ENCODE results near the gene INAVA.

DNA sequence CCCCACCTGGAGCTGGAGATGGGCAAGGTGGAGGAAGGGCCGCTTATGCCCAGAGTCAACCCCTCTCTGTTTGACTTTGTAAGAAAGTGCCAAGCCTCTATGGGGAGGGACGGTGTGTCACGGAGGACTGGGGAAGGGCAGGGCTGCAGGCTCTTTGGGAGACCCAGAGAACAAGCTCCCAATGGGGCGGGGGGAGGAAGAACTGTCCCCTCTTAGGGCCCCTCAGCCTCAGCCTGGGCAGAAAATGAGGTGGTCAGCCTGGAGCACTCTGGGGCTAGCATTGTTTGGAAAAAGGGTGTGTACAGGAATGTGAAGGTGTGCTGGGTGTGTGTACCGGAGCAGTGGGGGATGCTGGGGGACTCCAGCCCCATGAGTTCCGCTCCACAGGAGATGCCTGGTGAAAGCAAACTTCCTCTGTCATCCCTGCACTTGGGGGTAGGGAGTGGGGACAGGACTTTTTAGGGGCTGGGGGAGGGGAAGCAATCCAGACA lies 1.2 kb upstream of the INAVA start:
- TF ChIP-seq, protein P1, sequence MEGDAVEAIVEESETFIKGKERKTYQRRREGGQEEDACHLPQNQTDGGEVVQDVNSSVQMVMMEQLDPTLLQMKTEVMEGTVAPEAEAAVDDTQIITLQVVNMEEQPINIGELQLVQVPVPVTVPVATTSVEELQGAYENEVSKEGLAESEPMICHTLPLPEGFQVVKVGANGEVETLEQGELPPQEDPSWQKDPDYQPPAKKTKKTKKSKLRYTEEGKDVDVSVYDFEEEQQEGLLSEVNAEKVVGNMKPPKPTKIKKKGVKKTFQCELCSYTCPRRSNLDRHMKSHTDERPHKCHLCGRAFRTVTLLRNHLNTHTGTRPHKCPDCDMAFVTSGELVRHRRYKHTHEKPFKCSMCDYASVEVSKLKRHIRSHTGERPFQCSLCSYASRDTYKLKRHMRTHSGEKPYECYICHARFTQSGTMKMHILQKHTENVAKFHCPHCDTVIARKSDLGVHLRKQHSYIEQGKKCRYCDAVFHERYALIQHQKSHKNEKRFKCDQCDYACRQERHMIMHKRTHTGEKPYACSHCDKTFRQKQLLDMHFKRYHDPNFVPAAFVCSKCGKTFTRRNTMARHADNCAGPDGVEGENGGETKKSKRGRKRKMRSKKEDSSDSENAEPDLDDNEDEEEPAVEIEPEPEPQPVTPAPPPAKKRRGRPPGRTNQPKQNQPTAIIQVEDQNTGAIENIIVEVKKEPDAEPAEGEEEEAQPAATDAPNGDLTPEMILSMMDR (IDR thresholded peaks at IDR 0.05): no peak
- TF ChIP-seq POLR2A (IDR thresholded peaks at IDR 0.05): no peak
